Naive B cell (primary cell): ENCODE data around the gene SERPINB1. TPM values are rescaled to one million over a fixed set of nuclear protein-coding genes. Genes with fewer than 3 reads are reported as not detected.

Source experiments
- ATAC-seq, 2 donors: fragments of 150-1000 bp; cut with Tn5 transposase; 2 replicates each; pipeline ENCODE4 v1.10.0; 2021; ENCODE audit warnings: low read depth in 2 of 2, mild to moderate bottlenecking in 2 of 2, moderate library complexity in 2 of 2
- DNase-seq: peaks from one replicate; pipeline ENCODE4 v3.0.0; 2022
- H3K27ac Mint-ChIP-seq, 6 donors: one replicate each; pipeline ENCODE4 v1.8.0; 2020 to 2022; ENCODE audit warnings: mild to moderate bottlenecking in 6 of 6, mixed read lengths in 6 of 6, moderate library complexity in 5 of 6, inconsistent platforms in 2 of 6
- H3K27me3 Mint-ChIP-seq, 3 donors: one replicate each; pipeline ENCODE4 v1.8.0; 2021 to 2022; ENCODE audit warnings: mixed read lengths in 3 of 3, mild to moderate bottlenecking in 1 of 3
- H3K36me3 Mint-ChIP-seq, 2 donors: one replicate each; pipeline ENCODE4 v1.8.0; 2020 to 2022; ENCODE audit warnings: mixed read lengths in 2 of 2, inconsistent platforms in 1 of 2, mild to moderate bottlenecking in 1 of 2
- H3K4me1 Mint-ChIP-seq, 3 donors: one replicate each; pipeline ENCODE4 v1.8.0; 2020 to 2022; ENCODE audit warnings: mixed read lengths in 3 of 3, inconsistent platforms in 1 of 3, mild to moderate bottlenecking in 1 of 3, moderate library complexity in 1 of 3
- H3K4me3 Mint-ChIP-seq, 8 donors: one replicate each; pipeline ENCODE4 v1.8.0; 2020 to 2022; ENCODE audit warnings: mild to moderate bottlenecking in 8 of 8, mixed read lengths in 8 of 8, moderate library complexity in 8 of 8, inconsistent platforms in 2 of 8
- H3K9me3 Mint-ChIP-seq, 7 donors: one replicate each; pipeline ENCODE4 v1.8.0; 2020 to 2022; ENCODE audit warnings: mixed read lengths in 7 of 7, mild to moderate bottlenecking in 5 of 7, inconsistent platforms in 2 of 7, moderate library complexity in 1 of 7
- polyA plus RNA-seq, 6 donors: library from polyadenylated mRNA; unstranded; fragments of 300-500 nt; fragmentation: Illumina TruSeq; gene quantifications; one replicate each; pipeline ENCODE4 v1.2.3, GENCODE V29; 2021; ENCODE audit warnings: low read depth in 6 of 6

The SERPINB1 gene
- polyA plus RNA-seq, 6 donors from 2014 or later, result 84.7 to 107 (median 93.7) TPM

DNA sequence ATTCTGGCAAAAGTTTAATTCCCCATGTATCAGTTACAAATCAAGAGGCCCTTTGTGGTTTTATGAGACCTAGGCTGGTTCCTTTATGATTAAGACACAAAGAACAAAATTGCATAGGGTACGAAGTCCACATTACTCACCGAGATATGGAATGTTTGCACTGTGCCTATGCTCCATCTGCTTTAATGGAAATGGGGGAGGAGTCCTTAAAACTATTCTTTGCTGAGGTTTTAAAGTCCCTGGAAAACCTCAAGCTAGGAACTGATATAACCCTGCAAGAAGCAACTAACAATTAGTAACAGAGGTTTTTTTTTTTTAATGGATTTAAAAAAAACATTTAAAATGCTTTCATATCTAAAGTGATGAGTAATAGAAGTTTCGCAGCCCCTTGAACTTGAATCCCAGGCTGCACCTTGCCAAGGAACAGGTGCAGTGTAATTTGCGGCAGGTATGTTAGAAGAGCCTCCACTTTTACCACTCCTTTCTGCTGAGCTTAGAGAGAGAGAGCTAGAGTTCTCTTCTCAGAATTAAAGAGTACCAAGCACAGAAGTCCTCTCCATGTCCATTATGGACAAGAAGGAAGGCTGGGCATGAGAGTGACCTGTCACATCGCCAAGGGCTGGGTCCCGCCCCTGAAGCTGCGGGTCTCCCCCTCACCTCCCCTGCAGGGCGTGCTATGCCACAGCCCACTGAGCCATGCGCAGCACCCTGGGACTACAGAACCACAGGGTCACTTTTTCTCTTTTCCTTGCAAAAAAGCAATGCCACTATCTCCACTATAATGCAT is 2.3 kb downstream of the SERPINB1 start:
- peaks cover 15 to 19% of the 10 kb centered on the region in 2 donors for H3K36me3 Mint-ChIP-seq
- DNase-seq (no peak), ATAC-seq (no peak)
- H3K4me3 Mint-ChIP-seq, result peak overlapping the region; percentile 44 to 95 (median 92)
- H3K9me3 Mint-ChIP-seq, result peaks cover 0 to under 1% (median 0%) of the 10 kb centered on the region in 7 donors
- peak overlapping the region in 5 of 6 donors; percentile 13 to 87 (median 47) for H3K27ac Mint-ChIP-seq
- peaks cover 46 to 56% (median 56%) of the 10 kb centered on the region in 3 donors for H3K4me1 Mint-ChIP-seq
- no peaks in the 10 kb centered on the region for H3K27me3 Mint-ChIP-seq

DNA sequence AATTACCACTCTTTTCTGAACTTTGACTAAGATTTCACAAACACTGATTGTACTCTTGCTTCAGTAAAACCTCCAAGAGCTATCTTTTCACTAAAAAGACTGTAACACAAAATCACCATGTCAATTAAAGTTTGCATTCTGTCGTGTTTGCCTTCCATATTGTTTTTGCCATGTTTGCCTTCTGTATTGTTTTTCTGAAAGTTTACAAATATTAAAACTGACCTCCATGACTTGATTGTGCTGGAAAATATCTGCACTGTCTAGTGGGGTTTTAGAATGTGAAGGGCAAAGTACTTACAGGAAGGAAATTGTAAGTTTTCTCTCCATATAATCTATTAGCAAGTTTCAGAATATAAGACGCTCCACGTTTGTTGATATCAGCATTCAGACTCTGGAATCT is 3.4 kb downstream of the SERPINB1 start:
- DNase-seq, result no peak
- ATAC-seq, result no peak
- peaks cover 21 to 29% of the 10 kb centered on the region in 2 donors for H3K36me3 Mint-ChIP-seq
- H3K9me3 Mint-ChIP-seq, result peaks cover 0 to 2% (median 0%) of the 10 kb centered on the region in 7 donors
- H3K27ac Mint-ChIP-seq, result peak overlapping the region in 1 of 6 donors; percentile 7
- H3K4me3 Mint-ChIP-seq, result no peak overlapping the region
- H3K4me1 Mint-ChIP-seq, result peaks cover 42 to 59% (median 52%) of the 10 kb centered on the region in 3 donors
- no peaks in the 10 kb centered on the region for H3K27me3 Mint-ChIP-seq

DNA sequence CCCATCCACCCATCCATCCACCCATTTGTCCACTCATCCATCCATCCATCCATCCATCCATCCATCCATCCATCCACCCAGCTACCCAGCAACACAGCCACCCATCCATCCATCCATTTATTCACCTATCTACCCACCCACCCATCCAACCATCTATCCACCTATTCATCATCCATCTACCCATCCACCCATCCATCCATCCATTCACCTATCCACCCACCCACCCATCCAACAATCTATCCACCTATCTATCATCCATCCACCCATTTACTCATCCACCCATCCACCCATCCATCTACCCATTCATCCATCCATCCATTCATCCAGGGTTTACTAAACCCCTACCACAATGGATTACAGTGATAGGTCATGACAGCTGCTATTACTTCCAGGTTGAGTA is 7.4 kb downstream of the SERPINB1 start:
- peaks cover 21 to 33% of the 10 kb centered on the region in 2 donors for H3K36me3 Mint-ChIP-seq
- no peak for ATAC-seq
- peaks cover 0 to 2% (median 0%) of the 10 kb centered on the region in 7 donors for H3K9me3 Mint-ChIP-seq
- H3K4me1 Mint-ChIP-seq, result peaks cover 13 to 24% (median 15%) of the 10 kb centered on the region in 3 donors
- H3K27ac Mint-ChIP-seq, result peak overlapping the region in 2 of 6 donors; percentile 1 to 60
- no peaks in the 10 kb centered on the region for H3K27me3 Mint-ChIP-seq
- H3K4me3 Mint-ChIP-seq, result no peak overlapping the region
- DNase-seq, result no peak

DNA sequence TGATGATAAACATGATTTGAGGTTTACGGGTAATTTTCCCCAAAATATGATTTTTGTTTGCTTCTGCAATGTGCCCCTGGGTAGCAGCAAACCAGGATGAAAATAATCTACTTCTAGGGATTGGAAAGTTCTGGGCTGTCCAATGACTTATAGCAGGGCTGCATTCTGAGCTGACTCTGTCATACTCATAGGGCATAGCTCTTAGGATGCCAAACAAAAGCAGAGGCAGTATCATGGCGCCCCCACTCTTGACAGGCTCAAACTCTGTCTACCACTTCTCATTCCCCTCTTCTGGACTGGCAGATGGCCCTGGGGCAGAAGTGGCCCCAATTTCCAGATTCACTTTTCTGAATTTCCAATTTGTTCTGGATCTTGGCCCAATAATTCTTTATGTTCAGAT is 10.3 kb downstream of the SERPINB1 start:
- Mint-ChIP-seq H3K9me3 (peaks cover 0 to 2% (median 0%) of the 10 kb centered on the region in 7 donors), H3K4me1 (peaks cover 10 to 16% (median 11%) of the 10 kb centered on the region in 3 donors), H3K36me3 (peaks cover 21 to 26% of the 10 kb centered on the region in 2 donors), H3K4me3 (no peak overlapping the region), H3K27ac (peak overlapping the region in 1 of 6 donors; percentile 44), H3K27me3 (no peaks in the 10 kb centered on the region)
- ATAC-seq (no peak), DNase-seq (no peak)

DNA sequence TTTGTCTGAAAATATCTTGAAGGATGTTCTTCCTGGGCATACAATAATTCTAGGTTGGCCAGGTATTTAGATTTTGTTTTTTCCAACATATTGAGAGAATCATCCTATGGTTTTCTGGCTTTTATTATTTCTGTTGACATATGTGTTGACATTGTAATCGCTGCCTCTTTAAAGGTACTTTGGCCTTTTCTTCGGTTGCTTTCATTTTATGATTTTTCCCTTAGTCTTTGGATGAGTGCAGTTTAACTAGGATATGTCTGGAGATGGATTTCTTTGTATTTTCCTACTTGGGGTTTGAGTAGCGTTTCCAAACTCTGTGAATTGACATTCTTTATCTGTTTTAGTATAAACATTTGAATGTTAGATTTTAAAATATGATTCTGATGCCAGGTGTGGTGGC is 11.5 kb downstream of the SERPINB1 start:
- Mint-ChIP-seq H3K4me3 (no peak overlapping the region), H3K4me1 (peaks cover 10 to 16% (median 11%) of the 10 kb centered on the region in 3 donors), H3K27me3 (no peaks in the 10 kb centered on the region), H3K27ac (peak overlapping the region in 1 of 6 donors; percentile 28), H3K36me3 (peaks cover 14 to 20% of the 10 kb centered on the region in 2 donors), H3K9me3 (peaks cover 0 to 2% (median 0%) of the 10 kb centered on the region in 7 donors)
- DNase-seq, result no peak
- ATAC-seq, result no peak

DNA sequence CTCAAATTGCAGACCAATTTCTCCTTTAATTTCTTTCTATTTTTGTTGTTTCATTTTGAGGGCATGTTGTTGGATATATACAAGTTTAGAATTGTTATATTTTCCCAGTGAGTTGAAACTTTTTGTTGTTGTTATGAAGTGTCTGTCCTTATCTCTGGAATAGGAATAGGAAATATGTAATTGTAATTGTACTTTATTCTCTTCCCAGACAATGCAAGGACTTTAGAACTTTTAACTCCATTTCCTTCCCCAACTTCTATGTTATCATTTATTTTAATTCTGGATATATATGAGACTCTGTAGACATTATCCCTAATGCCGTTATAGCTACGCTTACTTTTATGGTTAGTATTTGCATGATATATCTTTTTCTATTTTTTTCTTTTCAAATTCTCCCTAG is 12.4 kb downstream of the SERPINB1 start:
- Mint-ChIP-seq H3K4me3 (no peak overlapping the region), H3K27me3 (no peaks in the 10 kb centered on the region), H3K36me3 (peaks cover 5 to 13% of the 10 kb centered on the region in 2 donors), H3K9me3 (peaks cover 0 to under 1% (median 0%) of the 10 kb centered on the region in 7 donors), H3K27ac (peak overlapping the region in 1 of 6 donors; percentile 26), H3K4me1 (peaks cover 3 to 8% (median 4%) of the 10 kb centered on the region in 3 donors)
- no peak for DNase-seq
- ATAC-seq, result no peak

DNA sequence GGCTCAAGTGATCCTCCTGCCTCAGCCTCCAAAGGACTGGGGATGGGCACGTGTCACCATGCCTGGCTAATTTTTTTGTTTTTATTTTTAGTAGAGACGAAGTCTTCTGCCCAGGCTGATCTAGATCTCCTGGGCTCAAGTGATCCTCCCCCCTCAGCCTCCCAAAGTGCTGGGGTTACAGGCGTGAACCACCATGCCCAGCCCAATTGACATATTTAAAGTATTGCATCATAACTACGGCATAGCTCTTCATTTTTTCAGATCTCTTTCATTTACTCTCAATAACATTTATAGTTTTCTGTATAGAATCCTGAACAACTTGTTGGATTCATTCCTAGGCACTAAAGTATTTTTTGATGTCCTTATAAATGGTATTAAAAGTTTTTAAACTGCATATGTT is 13.0 kb downstream of the SERPINB1 start:
- no peak for ATAC-seq
- Mint-ChIP-seq H3K9me3 (no peaks in the 10 kb centered on the region), H3K4me1 (peaks cover 0 to 2% (median 0%) of the 10 kb centered on the region in 3 donors), H3K27me3 (no peaks in the 10 kb centered on the region), H3K27ac (no peak overlapping the region), H3K36me3 (peaks cover 0 to 6% of the 10 kb centered on the region in 2 donors), H3K4me3 (no peak overlapping the region)
- no peak for DNase-seq

DNA sequence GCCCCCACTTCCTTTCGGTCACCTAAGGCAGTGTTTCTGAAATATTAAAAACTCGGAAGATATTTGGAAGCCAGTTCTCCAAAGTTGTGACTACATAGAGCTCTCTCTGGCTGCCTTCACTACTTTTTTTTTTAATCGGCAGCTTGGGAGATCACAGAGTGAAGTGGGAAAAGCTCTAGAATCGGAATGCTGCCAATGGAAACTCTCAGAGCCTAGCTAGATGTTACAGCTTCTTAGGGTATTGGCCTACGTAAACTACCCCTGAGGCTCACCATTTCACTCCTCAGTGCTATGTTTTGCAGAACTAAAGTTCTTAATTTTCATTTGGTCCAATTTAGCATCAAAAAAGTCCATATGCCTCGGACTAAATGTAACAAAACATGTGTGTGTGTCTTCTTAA is 14.5 kb downstream of the SERPINB1 start:
- Mint-ChIP-seq H3K27me3 (no peaks in the 10 kb centered on the region), H3K27ac (no peak overlapping the region), H3K36me3 (peaks cover 0 to 5% of the 10 kb centered on the region in 2 donors), H3K9me3 (no peaks in the 10 kb centered on the region), H3K4me3 (no peak overlapping the region), H3K4me1 (peaks cover 0 to 1% (median 0%) of the 10 kb centered on the region in 3 donors)
- ATAC-seq, result no peak
- DNase-seq, result no peak

DNA sequence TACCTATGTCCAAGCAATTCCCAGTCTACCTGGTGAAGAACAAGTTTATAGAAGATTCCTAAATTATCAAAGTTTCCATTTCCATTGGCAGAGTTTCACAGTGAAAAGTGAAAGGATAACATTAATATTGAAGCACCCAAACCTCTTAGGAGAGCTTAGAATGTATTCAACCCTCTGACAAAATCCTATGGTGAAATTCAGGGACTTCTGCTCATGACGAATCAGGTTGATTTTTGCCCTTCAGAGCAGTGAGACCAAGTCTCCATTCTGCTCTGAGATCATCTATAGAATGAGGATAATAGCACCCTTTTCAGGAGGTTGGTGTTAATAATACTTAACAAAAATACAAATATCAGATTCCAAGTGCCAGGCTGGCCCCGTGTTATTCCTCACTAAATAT is 15.5 kb downstream of the SERPINB1 start:
- DNase-seq (no peak), ATAC-seq (no peak)
- peaks cover 0 to 1% (median 0%) of the 10 kb centered on the region in 3 donors for H3K4me1 Mint-ChIP-seq
- H3K9me3 Mint-ChIP-seq, result no peaks in the 10 kb centered on the region
- no peak overlapping the region for H3K4me3 Mint-ChIP-seq
- H3K27ac Mint-ChIP-seq, result no peak overlapping the region
- no peaks in the 10 kb centered on the region for H3K27me3 Mint-ChIP-seq
- H3K36me3 Mint-ChIP-seq, result no peaks in the 10 kb centered on the region

DNA sequence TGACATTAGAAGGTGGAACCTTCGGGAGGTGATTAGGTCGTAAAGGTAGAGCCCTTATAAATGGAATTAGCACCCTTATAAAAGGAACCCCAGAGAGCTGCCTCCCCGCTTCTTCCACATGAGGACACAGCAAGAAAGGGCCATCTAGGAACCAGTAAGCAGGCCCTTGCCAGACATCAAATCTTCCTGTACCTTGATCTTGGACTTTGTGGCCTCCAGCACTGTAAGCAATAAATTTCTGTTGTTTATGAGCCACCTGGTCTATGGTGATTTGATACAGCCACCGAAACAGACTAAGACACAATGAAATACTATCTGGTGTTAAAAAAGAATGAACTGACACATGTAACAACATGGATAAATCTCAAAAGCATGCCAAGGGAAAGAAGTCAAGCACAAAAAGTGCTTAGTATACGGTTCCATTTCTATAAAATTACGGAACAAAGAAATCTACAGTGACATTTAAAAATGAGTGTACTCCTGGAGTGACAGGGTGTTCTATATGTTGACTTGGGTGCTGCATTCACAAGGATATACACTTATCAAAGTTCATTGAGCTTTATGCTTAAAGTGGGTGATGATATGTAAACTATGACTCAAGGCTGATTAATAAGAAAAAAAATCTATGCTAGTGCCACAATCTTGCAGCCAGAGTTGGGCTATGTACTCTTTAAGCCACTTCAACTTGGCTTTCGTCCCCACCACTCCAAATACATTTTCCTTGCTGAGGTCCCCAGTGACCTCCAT is 18.4 kb downstream of the SERPINB1 start:
- H3K9me3 Mint-ChIP-seq, result no peaks in the 10 kb centered on the region
- no peak for ATAC-seq
- no peak overlapping the region for H3K4me3 Mint-ChIP-seq

DNA sequence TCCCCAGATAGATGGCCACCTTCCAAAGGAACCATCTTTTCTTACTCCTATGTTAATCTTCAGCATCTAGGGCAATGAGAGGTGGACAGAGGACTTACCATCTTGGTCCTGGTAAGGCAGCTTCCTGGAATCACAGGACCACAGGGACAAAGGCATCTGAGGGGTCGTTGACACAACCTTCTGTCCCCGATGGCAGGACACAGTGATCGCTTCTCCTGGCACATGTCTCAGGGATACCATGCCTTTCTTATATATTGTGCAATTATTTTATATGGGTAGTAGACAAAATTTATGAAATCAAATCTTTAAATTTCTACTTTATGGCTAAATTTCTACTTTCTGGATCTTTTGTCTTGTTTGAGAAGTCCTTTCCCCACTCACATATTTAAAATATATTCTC is 20.1 kb downstream of the SERPINB1 start:
- H3K4me3 Mint-ChIP-seq, result no peak overlapping the region
- H3K36me3 Mint-ChIP-seq, result peaks cover 6 to 12% of the 10 kb centered on the region in 2 donors
- H3K27me3 Mint-ChIP-seq, result peaks cover 0 to 6% (median 0%) of the 10 kb centered on the region in 3 donors
- no peak for ATAC-seq
- peaks cover 2 to 5% (median 4%) of the 10 kb centered on the region in 3 donors for H3K4me1 Mint-ChIP-seq
- H3K27ac Mint-ChIP-seq, result peak overlapping the region in 1 of 6 donors; percentile 75
- no peak for DNase-seq
- H3K9me3 Mint-ChIP-seq, result peaks cover 0 to 10% (median 9%) of the 10 kb centered on the region in 7 donors

More for the DNA sequence above, 18.4 kb downstream of the SERPINB1 start:
- Mint-ChIP-seq H3K27me3 (peaks cover 0 to 6% (median 0%) of the 10 kb centered on the region in 3 donors), H3K36me3 (no peaks in the 10 kb centered on the region), H3K4me1 (peaks cover 0 to 4% (median 2%) of the 10 kb centered on the region in 3 donors), H3K27ac (no peak overlapping the region)
- no peak for DNase-seq

DNA sequence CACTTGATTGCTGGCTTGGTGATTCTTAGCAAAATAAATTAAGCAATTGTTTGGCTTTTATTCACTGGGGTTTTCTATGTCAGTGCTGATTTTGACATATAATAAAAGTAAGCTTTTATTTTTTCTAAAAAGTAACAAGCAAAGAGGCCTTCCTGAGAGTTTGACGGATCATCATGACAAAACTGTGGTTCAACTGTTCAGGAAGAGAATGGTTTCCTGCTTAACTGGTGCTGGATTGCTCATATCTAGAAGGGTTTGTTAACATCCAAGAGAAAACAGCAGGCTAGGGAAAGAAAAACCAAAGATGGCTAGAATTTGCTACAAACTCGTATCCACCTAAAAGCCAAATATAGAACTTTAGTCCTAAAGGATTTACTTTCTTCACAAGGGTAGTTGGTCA is 21.2 kb downstream of the SERPINB1 start:
- Mint-ChIP-seq H3K36me3 (peaks cover 15 to 23% of the 10 kb centered on the region in 2 donors), H3K9me3 (peaks cover 5 to 21% (median 20%) of the 10 kb centered on the region in 7 donors), H3K27me3 (peaks cover 0 to 6% (median 0%) of the 10 kb centered on the region in 3 donors), H3K4me3 (no peak overlapping the region), H3K27ac (no peak overlapping the region), H3K4me1 (peaks cover 2 to 5% (median 4%) of the 10 kb centered on the region in 3 donors)
- DNase-seq, result no peak
- ATAC-seq, result no peak

DNA sequence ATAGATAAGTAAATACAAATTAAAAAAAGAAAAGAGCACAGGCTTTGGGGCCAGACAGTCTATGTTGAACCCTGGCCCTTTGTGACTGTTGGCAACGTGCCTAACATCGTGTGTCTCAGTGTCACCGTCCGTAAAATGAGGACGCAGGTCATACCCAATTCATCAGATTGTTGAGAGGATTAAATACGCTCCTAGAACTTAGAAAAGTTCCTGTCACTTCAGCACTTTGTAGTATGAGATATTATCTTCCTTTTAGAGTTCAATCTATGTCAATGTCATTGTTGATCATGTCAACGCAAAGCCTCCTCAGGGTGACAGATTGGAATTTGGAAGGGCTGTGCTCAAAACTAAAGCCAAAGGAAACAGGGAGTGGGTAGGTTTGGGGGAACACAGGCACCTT is 21.7 kb downstream of the SERPINB1 start:
- Mint-ChIP-seq H3K27ac (peak overlapping the region in 1 of 6 donors; percentile 1), H3K4me3 (no peak overlapping the region), H3K27me3 (peaks cover 0 to 6% (median 0%) of the 10 kb centered on the region in 3 donors), H3K9me3 (peaks cover 6 to 25% (median 20%) of the 10 kb centered on the region in 7 donors), H3K4me1 (peaks cover 2 to 5% (median 4%) of the 10 kb centered on the region in 3 donors), H3K36me3 (peaks cover 18 to 28% of the 10 kb centered on the region in 2 donors)
- DNase-seq, result no peak
- ATAC-seq, result no peak
